ENCODE results near the gene PFKFB4.
"Not testable (repeated sequence)": the region's sequence is repeated elsewhere in the genome, so short reads cannot be mapped to it uniquely, and the experiment has no call there.

PFKFB4 gene

GRCh38 chr3:48475188-48475587 is 81.4 kb downstream of the PFKFB4 start:
- Histone ChIP-seq H3K79me2 (ENCODE audit: insufficient read depth, low read length) (no peaks in the 10 kb centered on the region), H3K27me3 (ENCODE audit: insufficient read depth, low read length) (no peaks in the 10 kb centered on the region), H3K36me3 (ENCODE audit: insufficient read depth, low read length) (peaks cover 2% of the 10 kb centered on the region; the same call in 1 of the 2 replicates), H3K9ac (ENCODE audit: low read length) (no peak overlapping the region), H3K9me2 (ENCODE audit: low read depth, low read length) (no peaks in the 10 kb centered on the region), H4K20me1 (ENCODE audit: insufficient read depth, low read length) (no peaks in the 10 kb centered on the region), H3K4me3 (ENCODE audit: low read depth, low read length, poor library complexity, severe bottlenecking) (no peak overlapping the region), H3K4me2 (ENCODE audit: low read length) (no peak overlapping the region), H2AFZ (ENCODE audit: low read length) (no peak overlapping the region), H3F3A (ENCODE audit: insufficient read depth, low read length) (no peaks in the 10 kb centered on the region), H3K9me3 (ENCODE audit: low read length) (no peaks in the 10 kb centered on the region), H3K4me1 (ENCODE audit: insufficient read depth, low read length, severe bottlenecking) (peaks cover 55% of the 10 kb centered on the region), H3K27ac (ENCODE audit: low read depth, low read length, poor library complexity, severe bottlenecking) (no peak overlapping the region)
- TF ChIP-seq EZH2 (IDR thresholded peaks at IDR 0.05; ENCODE audit: borderline replicate concordance, low read length): no peak
- TF ChIP-seq, protein P1, sequence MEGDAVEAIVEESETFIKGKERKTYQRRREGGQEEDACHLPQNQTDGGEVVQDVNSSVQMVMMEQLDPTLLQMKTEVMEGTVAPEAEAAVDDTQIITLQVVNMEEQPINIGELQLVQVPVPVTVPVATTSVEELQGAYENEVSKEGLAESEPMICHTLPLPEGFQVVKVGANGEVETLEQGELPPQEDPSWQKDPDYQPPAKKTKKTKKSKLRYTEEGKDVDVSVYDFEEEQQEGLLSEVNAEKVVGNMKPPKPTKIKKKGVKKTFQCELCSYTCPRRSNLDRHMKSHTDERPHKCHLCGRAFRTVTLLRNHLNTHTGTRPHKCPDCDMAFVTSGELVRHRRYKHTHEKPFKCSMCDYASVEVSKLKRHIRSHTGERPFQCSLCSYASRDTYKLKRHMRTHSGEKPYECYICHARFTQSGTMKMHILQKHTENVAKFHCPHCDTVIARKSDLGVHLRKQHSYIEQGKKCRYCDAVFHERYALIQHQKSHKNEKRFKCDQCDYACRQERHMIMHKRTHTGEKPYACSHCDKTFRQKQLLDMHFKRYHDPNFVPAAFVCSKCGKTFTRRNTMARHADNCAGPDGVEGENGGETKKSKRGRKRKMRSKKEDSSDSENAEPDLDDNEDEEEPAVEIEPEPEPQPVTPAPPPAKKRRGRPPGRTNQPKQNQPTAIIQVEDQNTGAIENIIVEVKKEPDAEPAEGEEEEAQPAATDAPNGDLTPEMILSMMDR (IDR thresholded peaks at IDR 0.05; ENCODE audit: low read length): no peak

GRCh38 chr3:48474619-48475018 is 82.0 kb downstream of the PFKFB4 start:
- H3K36me3 ChIP-seq (ENCODE audit: insufficient read depth, low read length): peaks cover 6% of the 10 kb centered on the region; the same call in 1 of the 2 replicates
- H3F3A ChIP-seq (ENCODE audit: insufficient read depth, low read length): no peaks in the 10 kb centered on the region
- TF ChIP-seq, protein P1 (IDR thresholded peaks at IDR 0.05; ENCODE audit: low read length): no peak
- no peak for TF ChIP-seq EZH2 (IDR thresholded peaks at IDR 0.05; ENCODE audit: borderline replicate concordance, low read length)
- no peak overlapping the region for H2AFZ ChIP-seq (ENCODE audit: low read length)
- no peaks in the 10 kb centered on the region for H3K27me3 ChIP-seq (ENCODE audit: insufficient read depth, low read length)
- no peaks in the 10 kb centered on the region for H3K79me2 ChIP-seq (ENCODE audit: insufficient read depth, low read length)
- peaks cover 60% of the 10 kb centered on the region for H3K4me1 ChIP-seq (ENCODE audit: insufficient read depth, low read length, severe bottlenecking)
- no peaks in the 10 kb centered on the region for H3K9me2 ChIP-seq (ENCODE audit: low read depth, low read length)
- no peaks in the 10 kb centered on the region for H4K20me1 ChIP-seq (ENCODE audit: insufficient read depth, low read length)
- no peaks in the 10 kb centered on the region for H3K9me3 ChIP-seq (ENCODE audit: low read length)
- H3K27ac ChIP-seq (ENCODE audit: low read depth, low read length, poor library complexity, severe bottlenecking): no peak overlapping the region
- H3K9ac ChIP-seq (ENCODE audit: low read length): no peak overlapping the region
- H3K4me2 ChIP-seq (ENCODE audit: low read length): no peak overlapping the region
- H3K4me3 ChIP-seq (ENCODE audit: low read depth, low read length, poor library complexity, severe bottlenecking): no peak overlapping the region

DNA sequence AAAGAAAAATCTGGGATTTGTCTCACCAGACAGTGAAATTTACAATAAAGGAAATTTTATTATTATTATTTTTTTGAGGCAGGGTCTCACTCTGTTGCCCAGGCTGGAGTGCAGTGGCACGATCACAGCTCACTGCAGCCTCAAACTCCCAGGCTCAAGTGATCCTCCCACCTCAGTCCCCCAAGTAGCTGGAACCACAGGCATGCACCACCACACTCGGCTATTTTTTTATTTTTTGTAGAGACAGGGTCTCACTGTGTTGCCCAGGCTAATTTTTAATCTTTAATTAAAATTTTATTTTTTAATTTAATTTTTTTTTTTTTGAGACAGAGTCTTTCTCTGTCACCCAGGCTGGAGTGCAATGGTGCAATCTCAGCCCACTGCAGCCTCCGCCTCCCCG is 82.6 kb downstream of the PFKFB4 start:
- Histone ChIP-seq H3K4me1 (ENCODE audit: insufficient read depth, low read length, severe bottlenecking) (peaks cover 60% of the 10 kb centered on the region), H3K36me3 (ENCODE audit: insufficient read depth, low read length) (peaks cover 12% of the 10 kb centered on the region; the same call in 1 of the 2 replicates), H3K27ac (ENCODE audit: low read depth, low read length, poor library complexity, severe bottlenecking) (peak overlapping the region; percentile 86)
- not testable (repeated sequence) for H3K79me2 ChIP-seq (ENCODE audit: insufficient read depth, low read length); H2AFZ ChIP-seq (ENCODE audit: low read length); H3K9me2 ChIP-seq (ENCODE audit: low read depth, low read length); H3K4me2 ChIP-seq (ENCODE audit: low read length); H3F3A ChIP-seq (ENCODE audit: insufficient read depth, low read length); H3K9ac ChIP-seq (ENCODE audit: low read length); H3K27me3 ChIP-seq (ENCODE audit: insufficient read depth, low read length); H3K9me3 ChIP-seq (ENCODE audit: low read length); H3K4me3 ChIP-seq (ENCODE audit: low read depth, low read length, poor library complexity, severe bottlenecking); H4K20me1 ChIP-seq (ENCODE audit: insufficient read depth, low read length)

- Histone ChIP-seq H4K20me1 (ENCODE audit: insufficient read depth, low read length) (no peaks in the 10 kb centered on the region), H3K9me2 (ENCODE audit: low read depth, low read length) (no peaks in the 10 kb centered on the region), H3K4me3 (ENCODE audit: low read depth, low read length, poor library complexity, severe bottlenecking) (peak overlapping the region; percentile 66), H3K27me3 (ENCODE audit: insufficient read depth, low read length) (no peaks in the 10 kb centered on the region), H3K9me3 (ENCODE audit: low read length) (no peaks in the 10 kb centered on the region), H3K9ac (ENCODE audit: low read length) (peak overlapping the region; percentile 74; the same call in 1 of the 2 replicates), H3K36me3 (ENCODE audit: insufficient read depth, low read length) (peaks cover 16% of the 10 kb centered on the region; the same call in 1 of the 2 replicates), H3K79me2 (ENCODE audit: insufficient read depth, low read length) (no peaks in the 10 kb centered on the region), H3K27ac (ENCODE audit: low read depth, low read length, poor library complexity, severe bottlenecking) (peak overlapping the region; percentile 86), H3K4me2 (ENCODE audit: low read length) (peak overlapping the region; percentile 67), H3K4me1 (ENCODE audit: insufficient read depth, low read length, severe bottlenecking) (peaks cover 60% of the 10 kb centered on the region), H2AFZ (ENCODE audit: low read length) (peak overlapping the region; percentile 9; the same call in 1 of the 2 replicates), H3F3A (ENCODE audit: insufficient read depth, low read length) (no peaks in the 10 kb centered on the region)
- no peak for TF ChIP-seq EZH2 (IDR thresholded peaks at IDR 0.05; ENCODE audit: borderline replicate concordance, low read length)
Observed at GRCh38 chr3:48473617-48473952, 83.0 kb downstream of the PFKFB4 start.

Measured in OCI-LY1 (cell line).